ENCODE results near the gene MAP6D1.

The MAP6D1 gene

DNA sequence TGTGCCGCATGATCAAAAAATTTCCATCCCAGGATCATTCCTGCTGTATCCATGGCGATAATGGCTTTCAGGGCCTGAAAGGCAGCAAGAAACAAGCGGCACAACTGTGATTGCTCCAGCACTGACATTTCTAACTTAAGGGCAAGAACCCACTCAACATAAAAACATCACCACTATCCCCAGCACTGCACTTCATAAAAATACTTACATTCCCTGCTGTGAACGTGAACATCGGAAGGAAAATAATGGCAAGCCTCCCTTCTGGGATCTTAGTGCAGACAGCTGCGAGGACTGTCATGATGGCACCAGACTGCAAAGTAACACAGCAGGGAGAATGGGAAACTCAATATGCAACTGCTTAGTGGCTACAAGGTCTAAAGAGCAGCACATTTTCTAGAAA is 8.1 kb upstream of the MAP6D1 start:
- TF ChIP-seq CTCF (IDR thresholded peaks at IDR 0.05; ENCODE audit: low read depth, low read length): no peak
- no peak overlapping the region for H3K4me3 ChIP-seq (ENCODE audit: low read depth, low read length)

DNA sequence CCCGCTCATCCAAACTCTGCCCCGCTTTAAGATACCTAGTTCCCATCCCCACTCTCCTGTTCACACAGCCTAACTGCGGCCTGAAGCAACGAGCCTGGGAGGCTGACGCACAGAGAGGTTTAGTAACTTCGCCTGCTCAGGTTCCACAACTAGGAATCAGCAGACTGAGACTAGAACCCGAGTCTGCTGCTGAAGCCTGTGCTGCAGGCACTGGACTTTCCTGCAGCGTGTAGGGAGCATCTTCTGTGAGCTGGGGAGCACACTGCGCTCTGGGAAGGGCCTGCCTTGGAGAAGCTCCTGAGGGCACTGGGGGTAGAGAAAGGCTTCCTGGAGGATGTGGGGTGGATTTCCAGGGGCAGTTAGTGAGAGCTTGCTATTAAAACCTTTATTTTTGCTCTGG is 4.8 kb upstream of the MAP6D1 start:
- TF ChIP-seq CTCF (IDR thresholded peaks at IDR 0.05; ENCODE audit: low read depth, low read length): no peak
- no peak overlapping the region for H3K4me3 ChIP-seq (ENCODE audit: low read depth, low read length)

GRCh38 chr3:183829466-183829865 is 4.1 kb upstream of the MAP6D1 start:
- no peak for TF ChIP-seq CTCF (IDR thresholded peaks at IDR 0.05; ENCODE audit: low read depth, low read length)
- H3K4me3 ChIP-seq (ENCODE audit: low read depth, low read length): no peak overlapping the region

DNA sequence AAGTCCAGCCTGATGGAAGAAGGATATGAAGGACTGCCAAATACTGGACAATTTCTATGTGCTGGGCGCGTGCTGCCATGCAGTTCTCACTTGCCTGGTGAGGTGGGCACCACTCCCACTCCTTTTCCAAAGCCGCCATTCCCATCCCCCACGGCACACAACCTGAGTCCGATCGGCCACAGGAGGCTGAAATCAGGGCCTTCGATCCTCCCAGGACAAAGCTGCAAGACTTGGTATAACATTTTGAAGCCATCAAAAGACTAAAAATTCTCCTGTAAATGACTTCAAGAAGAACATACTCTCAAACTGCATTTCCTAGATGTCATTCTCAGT is 3.1 kb upstream of the MAP6D1 start:
- TF ChIP-seq CTCF (IDR thresholded peaks at IDR 0.05; ENCODE audit: low read depth, low read length): no peak
- no peak overlapping the region for H3K4me3 ChIP-seq (ENCODE audit: low read depth, low read length)

DNA sequence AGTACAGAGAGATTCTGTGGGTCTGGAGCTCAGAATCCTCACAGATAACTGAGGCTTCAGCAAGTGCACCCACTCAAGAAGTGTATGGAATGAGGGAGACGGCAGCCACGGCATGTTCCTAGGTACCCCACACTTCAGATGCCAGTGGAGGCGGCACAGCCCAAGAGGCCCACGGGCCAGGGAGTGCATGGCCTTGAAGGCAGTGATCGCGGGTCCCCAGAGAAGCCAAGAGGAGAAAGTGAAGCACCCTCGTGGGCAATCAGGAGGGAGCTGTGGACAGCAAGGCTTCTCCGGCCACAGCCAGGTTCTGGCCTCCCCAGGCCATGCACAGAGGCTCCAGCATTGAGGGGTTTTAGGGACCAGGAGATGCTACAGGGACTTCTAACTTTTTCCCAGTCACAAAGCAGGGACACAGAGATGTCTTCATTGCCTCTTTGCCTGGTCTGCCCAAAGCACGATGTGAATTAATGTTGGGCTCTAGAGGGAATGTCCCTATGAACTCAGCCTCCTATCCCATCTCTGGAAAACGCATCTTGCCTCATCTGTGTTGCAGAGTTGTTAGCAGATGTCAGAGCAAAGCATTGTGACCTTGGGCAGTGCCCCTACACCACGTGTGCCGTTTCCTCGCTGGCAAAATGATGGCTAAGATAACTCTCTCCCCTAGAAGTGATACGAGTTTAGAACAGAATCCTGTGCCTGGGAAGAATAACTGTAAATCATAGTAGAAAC is 2.6 kb upstream of the MAP6D1 start:
- TF ChIP-seq CTCF (IDR thresholded peaks at IDR 0.05; ENCODE audit: low read depth, low read length): no peak
- no peak overlapping the region for H3K4me3 ChIP-seq (ENCODE audit: low read depth, low read length)

DNA sequence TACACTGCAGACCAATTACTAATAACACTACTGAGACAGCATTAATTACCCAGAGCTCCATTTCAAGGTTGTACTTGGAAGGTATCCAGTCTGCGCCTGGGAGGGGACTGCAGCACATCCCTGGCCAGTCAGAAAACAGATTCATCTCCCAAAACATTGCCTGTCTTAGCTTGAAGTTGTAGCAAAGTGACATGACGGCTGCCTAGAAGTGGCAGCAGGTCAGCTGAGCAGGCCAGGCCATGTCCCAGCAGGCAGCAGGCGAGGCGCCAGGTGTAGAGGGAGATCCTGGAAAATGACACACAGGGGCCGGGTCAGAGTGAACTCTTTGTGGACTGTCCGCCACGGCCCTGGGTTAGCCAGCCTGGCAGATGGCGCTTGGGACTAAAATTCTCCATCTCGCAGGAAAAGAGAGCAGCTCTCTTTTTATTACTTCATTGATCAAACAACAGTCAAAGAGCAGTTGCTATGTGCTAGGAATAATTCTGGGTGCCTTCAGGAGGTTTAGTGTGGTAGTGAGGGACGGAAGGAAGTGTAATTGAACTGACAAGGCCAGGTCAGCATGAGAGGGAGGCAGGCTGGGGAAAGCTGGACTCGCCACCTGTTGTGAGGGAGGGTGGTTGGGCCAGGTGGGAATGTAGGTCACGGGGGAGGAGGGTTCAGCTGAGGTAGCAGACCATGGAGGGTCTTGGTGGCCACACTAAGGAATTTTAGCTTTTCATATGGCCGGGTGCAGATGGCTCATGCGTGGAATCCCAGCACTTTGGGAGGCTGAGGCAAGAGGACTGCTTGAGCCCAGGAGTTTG is 1.3 kb upstream of the MAP6D1 start:
- TF ChIP-seq CTCF (IDR thresholded peaks at IDR 0.05; ENCODE audit: low read depth, low read length): no peak
- H3K4me3 ChIP-seq (ENCODE audit: low read depth, low read length): no peak overlapping the region

DNA sequence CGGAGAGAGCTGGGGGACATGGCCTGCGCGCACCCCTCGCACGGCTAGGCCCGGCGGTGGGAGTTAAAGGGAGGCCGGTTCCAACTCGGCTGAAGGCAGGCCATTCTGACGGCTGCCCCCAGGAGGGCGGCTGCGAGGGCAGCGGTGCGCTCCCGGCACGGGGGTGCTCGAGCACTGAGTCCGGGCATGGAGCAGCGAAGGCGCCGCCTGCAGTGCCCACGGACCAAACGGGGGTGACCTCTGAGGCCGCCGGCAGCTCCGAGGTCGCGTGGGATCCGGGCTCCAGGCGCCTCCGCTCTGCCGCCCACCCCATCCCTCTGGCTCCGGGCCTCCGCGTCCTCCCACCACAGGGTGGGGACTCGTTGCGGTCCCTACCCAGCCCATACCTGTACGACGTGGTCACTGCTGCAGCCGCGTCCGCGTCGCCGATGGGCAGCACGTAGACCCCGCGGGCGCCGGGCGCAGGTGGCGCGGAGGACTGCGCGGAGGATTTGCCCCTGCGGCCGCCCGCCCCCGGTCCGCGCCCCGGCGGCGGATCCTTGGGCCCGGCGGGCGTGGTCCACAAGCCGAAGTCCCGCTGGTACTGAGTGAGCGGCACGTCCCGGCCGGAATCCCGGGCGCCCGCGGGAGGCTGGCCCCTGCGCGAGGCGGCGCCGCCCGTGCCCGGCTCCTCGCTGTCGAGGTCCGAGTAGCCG is 469 bp downstream of the MAP6D1 start:
- TF ChIP-seq CTCF (IDR thresholded peaks at IDR 0.05; ENCODE audit: low read depth, low read length): no peak
- peak overlapping the region; percentile 62 for H3K4me3 ChIP-seq (ENCODE audit: low read depth, low read length)

All from WI38 (cell line).